Stimulated activated CD8-positive, alpha-beta memory T cell treated with anti-CD3 and anti-CD28 coated beads, Interleukin-7, amount 100 ng/mL, for 4 hours (primary cell): ENCODE measurements around the gene DNAH11.
"Not testable (repeated sequence)": the region's sequence is repeated elsewhere in the genome, so short reads cannot be mapped to it uniquely, and the experiment has no call there.

ENCODE experiments used
- DNase-seq, 2 donors: peaks; one replicate each; pipeline ENCODE4 v3.0.0-alpha.2; 2020; ENCODE audit warnings: low read depth in 2 of 2

The DNAH11 gene

GRCh38 chr7:21617916-21618390 is 75.1 kb downstream of the DNAH11 start:
- DNase-seq: no peak

GRCh38 chr7:21618706-21619105 is 75.9 kb downstream of the DNAH11 start:
- no peak for DNase-seq

DNA sequence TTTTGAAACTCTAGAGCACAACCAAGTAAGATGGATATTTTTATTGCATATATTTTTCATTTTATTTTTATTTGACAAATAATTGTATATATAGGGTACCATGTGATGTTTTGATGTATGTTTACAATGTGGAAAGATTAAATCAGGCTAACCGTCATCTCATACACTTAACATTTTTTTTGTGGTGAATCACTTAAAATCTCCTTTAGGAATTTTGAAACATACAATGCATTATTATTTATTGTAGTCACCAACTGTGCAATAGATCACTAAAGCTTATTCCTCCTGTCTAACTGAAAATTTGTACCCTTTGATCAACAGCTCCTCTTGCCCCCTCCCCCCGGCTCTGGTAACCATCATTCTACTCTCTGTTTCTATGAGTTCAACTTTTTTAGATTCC is 77.2 kb downstream of the DNAH11 start:
- DNase-seq: no peak

DNA sequence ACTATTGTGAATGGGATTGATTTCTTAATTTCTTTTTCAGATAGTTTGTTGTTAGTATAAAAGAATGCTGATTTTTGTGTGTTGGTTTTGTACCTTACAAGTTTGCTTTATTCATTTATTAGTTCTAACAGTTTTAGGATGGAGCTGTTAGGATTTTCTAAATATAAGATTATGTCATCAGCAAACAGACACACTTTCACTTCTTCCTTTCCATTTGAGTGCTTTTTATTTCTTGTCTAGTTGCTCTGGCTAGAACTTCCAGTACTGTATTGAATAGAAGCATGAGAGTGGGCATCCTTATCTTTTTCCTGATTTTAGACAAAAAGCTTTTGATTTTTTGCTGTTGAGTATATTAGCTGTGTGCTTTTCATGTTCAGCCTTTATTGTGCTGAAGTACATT is 81.5 kb downstream of the DNAH11 start:
- no peak for DNase-seq

DNA sequence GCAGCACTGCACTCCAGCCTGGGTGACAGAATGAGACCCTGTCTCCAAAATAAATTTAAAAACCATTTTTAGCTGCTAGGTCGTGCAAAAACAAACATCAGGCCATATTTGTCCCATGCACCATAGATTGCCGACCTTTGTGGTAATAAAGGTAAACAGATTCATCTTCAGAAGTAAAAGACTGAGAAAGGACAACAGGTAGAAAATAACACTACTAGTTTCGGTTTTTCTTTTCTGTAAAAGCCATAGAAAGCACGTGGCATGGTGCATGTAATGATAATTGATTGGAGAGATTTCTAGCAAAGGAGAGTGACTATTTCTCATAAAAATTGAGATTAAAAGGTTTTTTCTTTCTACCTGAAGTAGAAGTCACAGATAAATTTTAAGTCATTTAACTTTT is 93.9 kb downstream of the DNAH11 start:
- no peak for DNase-seq

DNA sequence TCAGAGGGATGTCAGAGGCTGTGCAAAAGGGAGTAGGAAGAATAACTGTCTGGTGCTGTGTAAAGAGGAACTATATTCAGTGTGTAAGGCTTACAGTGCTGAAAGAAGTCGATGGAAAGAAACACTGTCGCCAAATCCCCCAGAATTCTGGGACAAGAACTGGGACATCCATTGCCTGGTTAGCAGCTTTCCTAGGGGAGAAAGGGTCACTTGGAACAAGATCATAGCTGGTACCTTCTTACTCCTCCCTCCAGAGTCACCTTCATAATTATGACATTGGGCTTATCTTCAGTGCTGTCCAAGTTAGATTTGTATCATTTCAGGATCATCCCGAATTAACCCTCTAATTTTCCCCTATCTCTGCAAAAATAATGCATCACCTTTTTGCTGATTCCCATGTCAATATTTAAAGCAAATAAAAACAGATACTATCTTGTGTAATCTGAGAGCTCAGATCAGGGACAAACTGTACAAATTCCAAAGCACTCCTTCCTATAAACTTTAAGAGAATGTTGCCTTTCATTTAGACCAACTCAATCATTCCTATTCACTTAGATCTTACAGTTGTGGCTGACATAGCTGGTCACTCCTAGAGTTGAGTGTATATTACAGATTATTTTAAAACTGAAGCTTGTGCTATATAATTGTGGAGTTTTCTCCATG is 96.5 kb downstream of the DNAH11 start:
- DNase-seq: no peak

DNA sequence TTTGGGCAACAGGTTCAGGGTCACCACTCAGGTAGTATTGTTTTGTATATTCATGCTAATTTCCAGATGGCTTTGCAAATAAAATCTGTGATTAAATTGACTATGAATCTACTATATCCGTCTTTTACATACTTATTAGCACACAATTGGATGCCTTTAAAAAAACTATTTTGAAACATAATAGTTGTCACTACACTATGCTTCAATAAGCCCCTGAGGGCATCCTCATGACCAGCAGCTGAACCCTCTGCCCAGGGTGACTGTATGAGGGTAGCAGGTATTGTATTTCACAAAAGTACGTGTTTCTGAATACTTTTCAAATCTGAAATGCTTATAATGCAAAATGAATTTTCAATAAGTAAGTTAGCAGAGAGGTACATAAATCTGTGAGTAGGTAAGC is 97.3 kb downstream of the DNAH11 start:
- DNase-seq: no peak

- DNase-seq: no peak
Measured at GRCh38 chr7:21641546-21641945, 98.7 kb downstream of the DNAH11 start.

DNA sequence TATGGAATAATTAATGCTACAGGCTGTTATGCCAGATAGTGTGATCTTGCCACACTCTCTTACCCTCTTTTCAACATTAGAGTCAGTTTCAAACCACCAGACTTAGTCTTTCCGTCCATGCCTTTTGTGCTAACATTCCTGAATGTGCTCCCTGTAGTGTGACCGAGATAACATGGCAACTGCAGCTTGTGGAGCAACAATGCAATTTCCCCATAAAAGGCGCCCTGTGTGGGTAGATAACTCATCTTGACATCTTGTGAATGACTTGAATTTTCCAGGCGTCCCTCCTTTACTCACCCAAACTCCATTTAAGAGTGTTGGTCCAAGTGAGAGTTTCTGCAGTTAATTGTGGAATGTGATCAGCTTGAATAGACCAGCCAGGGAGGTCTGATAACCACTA is 99.6 kb downstream of the DNAH11 start:
- no peak for DNase-seq

DNA sequence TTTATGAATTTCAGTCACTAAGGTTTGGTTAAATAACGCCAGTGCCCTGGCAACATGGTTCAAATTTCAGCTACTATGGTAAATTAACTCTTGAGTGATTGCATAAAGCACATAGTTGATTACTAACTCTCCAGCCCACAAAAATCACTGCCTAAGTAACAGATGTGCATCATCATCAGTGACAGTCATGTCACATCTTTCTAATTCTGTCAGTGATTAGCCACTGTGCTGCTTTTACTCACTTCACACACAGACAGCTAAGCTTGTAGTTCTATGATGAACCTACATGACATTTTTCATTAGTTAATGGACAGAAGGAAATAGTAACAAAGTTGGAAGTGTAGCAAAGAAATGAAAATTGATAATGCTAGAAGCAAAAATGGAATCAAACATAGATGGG is 108.9 kb downstream of the DNAH11 start:
- no peak for DNase-seq

GRCh38 chr7:21653623-21654022 is 110.8 kb downstream of the DNAH11 start:
- DNase-seq: no peak

DNA sequence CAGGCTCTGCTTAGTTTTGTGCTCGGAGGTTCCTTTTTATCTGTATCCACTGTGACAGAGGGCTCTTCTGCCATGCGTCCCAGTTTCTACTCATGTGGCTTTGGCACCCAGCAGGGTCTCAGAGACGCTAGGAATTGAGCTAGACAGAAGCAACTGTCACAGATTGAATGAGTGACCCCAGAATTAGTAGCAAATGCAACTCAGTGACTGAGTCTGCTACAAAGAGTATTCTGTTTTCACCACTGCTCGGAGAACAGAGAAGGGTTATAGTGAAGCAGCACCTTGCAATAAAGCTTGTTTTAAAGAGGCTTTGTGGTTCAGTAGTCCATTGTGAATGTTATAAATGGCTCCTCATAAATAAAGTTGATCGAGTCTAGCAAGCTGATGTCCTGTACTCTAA is 113.2 kb downstream of the DNAH11 start:
- DNase-seq: no peak

DNA sequence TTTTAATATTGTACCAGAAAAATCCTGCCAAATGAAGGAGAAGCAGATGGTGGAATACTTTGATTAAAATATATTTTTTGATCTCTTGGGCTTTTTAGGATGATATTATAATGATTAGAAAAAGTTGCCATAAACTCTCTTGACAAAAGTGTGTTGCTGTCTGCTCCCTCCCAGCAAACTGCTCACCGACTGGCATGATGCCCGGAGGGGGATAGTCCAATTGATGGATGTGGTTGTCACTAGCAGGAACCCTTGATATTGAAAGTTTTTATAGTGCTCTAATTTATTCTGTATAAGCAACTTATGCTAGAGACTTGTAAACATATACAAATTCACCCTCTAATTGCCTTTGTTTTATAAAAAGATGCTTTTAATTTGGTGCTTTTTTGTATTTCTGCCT is 114.0 kb downstream of the DNAH11 start:
- no peak for DNase-seq

- DNase-seq: no peak
Measured at GRCh38 chr7:21670496-21670895, 127.7 kb downstream of the DNAH11 start.

GRCh38 chr7:21671859-21672258 is 129.0 kb downstream of the DNAH11 start:
- DNase-seq: no peak

DNA sequence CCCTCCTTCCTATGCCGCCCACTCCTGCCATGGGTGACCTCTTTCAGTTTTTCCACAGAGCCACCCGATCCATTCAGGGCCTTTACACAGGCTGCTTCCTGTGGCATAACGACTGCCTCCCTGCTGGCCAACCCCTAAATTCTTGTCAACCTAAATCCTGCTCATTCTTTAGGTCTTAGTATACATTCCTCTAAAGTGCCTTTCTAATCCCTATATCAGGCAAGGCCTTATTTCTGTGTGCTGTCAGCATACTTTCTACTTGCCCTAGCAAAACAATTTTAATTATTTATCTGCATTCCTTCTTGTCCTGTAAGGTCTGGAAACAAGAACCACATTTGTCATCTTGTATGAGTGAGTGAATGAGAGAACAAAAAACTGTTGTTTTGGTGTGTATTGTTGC is 132.4 kb downstream of the DNAH11 start:
- DNase-seq: no peak

DNA sequence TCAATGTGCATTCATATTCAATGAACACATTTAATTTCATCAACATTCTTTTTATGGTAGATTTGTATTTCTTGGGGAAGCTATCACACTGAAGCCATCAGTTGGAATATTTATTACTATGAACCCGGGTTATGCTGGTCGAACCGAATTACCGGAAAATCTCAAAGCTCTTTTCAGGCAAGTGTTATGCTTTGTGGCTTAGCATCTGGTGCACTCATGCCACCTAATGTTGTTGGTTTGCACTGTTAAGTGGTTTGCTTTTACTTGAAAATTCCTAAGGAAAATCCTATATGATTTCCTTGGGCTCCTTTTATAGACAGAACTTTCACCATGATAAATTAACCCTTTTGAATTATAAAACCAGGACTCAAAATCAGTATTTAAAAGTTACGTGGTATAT is 147.9 kb downstream of the DNAH11 start:
- no peak for DNase-seq

- not testable (repeated sequence) for DNase-seq
Measured at GRCh38 chr7:21691146-21691545, 148.3 kb downstream of the DNAH11 start.

DNA sequence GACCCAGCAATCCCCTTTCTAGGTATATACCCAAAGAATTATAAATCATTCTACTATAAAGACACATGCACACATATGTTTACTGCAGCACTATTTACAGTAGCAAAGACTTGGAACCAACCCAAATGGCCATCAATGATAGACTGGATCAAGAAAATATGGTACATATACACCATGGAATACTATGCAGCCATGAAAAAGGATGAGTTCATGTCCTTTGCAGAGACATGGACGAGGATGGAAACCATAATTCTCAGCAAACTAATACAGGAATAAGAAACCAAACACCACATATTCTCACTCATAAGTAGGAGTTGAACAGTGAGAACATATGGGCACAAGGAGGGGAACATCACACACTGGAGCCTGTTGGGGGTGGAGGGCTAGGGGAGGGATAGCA is 157.7 kb downstream of the DNAH11 start:
- DNase-seq: not testable (repeated sequence)

GRCh38 chr7:21702303-21702702 is 159.5 kb downstream of the DNAH11 start:
- DNase-seq: no peak

GRCh38 chr7:21704359-21704758 is 161.5 kb downstream of the DNAH11 start:
- no peak for DNase-seq

DNA sequence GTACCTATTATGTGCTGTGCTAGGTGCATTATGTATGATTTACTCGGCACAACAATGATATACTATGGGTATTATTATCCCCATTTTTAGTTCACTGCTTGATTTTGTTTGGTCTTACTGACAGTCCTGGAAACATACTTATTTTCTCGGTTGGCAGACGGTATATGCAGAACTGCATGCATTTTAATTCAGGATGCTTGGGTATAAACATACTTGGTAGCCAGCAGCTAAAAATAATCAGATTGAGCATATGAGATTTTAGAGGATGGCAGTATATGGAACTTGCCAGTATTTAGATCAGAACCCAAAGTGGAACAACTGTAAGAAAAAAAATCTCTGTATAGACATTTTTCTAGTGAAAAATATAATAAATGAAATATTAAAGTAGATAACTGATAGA is 163.3 kb downstream of the DNAH11 start:
- DNase-seq: no peak

- DNase-seq: no peak
Measured at GRCh38 chr7:21707566-21707965, 164.7 kb downstream of the DNAH11 start.

GRCh38 chr7:21708096-21708495 is 165.3 kb downstream of the DNAH11 start:
- no peak for DNase-seq
